Omental fat pad (tissue), 4 donors: ENCODE results near the gene GREM2. TPM values are rescaled to one million over a fixed set of nuclear protein-coding genes. Genes with fewer than 3 reads are reported as not detected.

Experiments
- ATAC-seq: fragments of 150-250 bp; one replicate; pipeline ENCODE4 v1.9.1; 2016; ENCODE audit warnings: mild to moderate bottlenecking, moderate library complexity; ENCODE audit not compliant: low FRiP score
- DNase-seq: peaks from one replicate; pipeline ENCODE4 v3.0.0-alpha.2; 2019; ENCODE audit warnings: low spot score
- total RNA-seq, 4 donors: library from RNA; depleted of rRNA; stranded (reverse); fragments of >200 nt; gene quantifications; one replicate each; pipeline ENCODE4 v1.1.0, GENCODE V29; 2016
- TF ChIP-seq, protein P1 (sequence below), 3 donors: fragments of 450-650 bp; IDR thresholded peaks; one replicate each; pipeline ENCODE4 v1.5.1; 2016 to 2017; ENCODE audit warnings: antibody characterized with exemption in 3 of 3, mild to moderate bottlenecking in 3 of 3, moderate library complexity in 2 of 3

The GREM2 gene
- total RNA-seq, 4 donors from 2014 or later = 0.09 to 0.36 (median 0.16) TPM; not detected in 1

DNA sequence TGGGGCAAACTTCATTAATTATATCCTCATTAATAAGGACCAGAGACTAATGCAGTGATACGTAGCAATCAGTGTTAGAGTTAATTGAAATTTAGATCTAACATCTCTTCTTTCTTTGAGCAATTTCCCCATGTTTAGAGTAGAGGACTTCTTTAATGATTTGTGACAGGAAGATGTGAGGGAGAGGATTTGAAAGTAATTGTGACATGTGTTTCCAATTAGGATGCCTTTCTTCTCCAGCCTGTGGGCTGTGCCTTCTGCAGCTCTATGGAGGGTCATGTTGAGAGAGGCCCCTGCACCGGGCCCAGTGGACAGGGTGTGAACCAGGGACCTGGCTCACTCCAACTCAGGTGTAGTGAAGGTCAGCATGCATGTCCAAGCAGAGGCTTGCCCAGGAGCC is 103.0 kb downstream of the GREM2 start:
- TF ChIP-seq, protein P1, sequence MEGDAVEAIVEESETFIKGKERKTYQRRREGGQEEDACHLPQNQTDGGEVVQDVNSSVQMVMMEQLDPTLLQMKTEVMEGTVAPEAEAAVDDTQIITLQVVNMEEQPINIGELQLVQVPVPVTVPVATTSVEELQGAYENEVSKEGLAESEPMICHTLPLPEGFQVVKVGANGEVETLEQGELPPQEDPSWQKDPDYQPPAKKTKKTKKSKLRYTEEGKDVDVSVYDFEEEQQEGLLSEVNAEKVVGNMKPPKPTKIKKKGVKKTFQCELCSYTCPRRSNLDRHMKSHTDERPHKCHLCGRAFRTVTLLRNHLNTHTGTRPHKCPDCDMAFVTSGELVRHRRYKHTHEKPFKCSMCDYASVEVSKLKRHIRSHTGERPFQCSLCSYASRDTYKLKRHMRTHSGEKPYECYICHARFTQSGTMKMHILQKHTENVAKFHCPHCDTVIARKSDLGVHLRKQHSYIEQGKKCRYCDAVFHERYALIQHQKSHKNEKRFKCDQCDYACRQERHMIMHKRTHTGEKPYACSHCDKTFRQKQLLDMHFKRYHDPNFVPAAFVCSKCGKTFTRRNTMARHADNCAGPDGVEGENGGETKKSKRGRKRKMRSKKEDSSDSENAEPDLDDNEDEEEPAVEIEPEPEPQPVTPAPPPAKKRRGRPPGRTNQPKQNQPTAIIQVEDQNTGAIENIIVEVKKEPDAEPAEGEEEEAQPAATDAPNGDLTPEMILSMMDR (IDR thresholded peaks at IDR 0.05) = no peak
- DNase-seq = no peak
- ATAC-seq = no peak

GRCh38 chr1:240508201-240508600 is 103.8 kb downstream of the GREM2 start:
- TF ChIP-seq, protein P1 (IDR thresholded peaks at IDR 0.05) = no peak
- no peak for DNase-seq
- no peak for ATAC-seq

GRCh38 chr1:240506176-240506575 is 105.8 kb downstream of the GREM2 start:
- no peak for DNase-seq
- TF ChIP-seq, protein P1 (IDR thresholded peaks at IDR 0.05) = no peak
- no peak for ATAC-seq

DNA sequence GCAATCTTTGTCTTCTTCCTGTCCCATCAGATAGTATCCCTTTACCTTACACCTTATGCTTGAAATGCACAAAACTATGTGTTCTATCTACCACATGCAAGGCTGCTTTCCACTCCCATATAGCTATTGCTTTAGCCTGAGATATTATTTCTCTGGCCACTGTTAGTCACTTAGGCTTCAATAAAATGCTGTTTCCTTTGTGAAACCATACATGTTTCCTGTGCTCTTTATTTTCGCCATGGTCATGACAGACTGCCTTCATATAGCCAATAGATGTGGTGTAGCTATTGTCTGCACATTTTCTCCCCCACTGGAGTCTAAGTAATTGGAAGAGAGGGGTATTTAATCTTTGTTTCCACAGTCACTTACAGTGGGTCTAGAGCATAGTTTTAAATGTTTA is 108.4 kb downstream of the GREM2 start:
- ATAC-seq (no peak), DNase-seq (no peak)
- TF ChIP-seq, protein P1 (IDR thresholded peaks at IDR 0.05) = no peak

DNA sequence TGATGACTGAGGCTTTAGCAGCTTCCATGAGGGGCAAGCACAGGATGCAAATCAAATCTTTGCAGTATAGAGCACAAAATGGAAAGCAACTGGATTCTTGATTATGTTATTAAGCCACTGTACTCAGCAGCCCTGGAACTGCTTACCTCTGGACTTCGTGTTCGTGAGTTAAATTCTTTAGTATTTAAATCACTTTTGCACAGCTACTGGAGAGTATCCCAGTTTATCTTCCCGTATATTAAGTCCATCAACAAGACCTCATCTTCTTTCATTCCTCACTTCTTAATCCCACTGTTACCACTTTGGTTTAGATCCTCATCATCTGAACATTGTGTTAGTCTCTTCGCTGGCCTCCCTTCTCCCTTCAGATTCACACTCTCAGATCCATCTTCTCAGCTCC is 108.9 kb downstream of the GREM2 start:
- no peak for ATAC-seq
- TF ChIP-seq, protein P1 (IDR thresholded peaks at IDR 0.05) = no peak
- DNase-seq = no peak

- no peak for DNase-seq
- TF ChIP-seq, protein P1 (IDR thresholded peaks at IDR 0.05) = no peak
- no peak for ATAC-seq
These were observed 110.8 kb downstream of the GREM2 start for GRCh38 chr1:240501115-240501514.

DNA sequence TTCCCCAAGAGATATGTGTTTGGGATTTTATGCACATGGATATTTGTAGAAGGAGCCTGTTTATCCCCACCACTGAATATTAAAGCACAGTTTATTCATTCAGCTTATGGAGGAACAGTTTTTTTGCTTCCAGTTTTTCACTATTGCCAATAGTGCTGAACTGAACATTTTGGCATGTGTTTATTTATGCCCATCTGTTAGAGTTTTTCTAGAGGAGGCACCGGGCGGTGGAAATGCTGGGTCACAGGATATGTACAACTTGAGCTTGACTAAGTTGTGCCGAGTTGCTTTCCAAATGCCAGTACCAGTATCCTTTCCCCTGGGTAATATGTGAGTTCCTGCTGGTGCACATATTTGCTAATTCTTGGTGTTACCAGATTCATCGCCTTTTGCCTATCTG is 111.3 kb downstream of the GREM2 start:
- DNase-seq = no peak
- no peak for ATAC-seq

More for the DNA sequence above, 111.3 kb downstream of the GREM2 start:
- TF ChIP-seq, protein P1 (IDR thresholded peaks at IDR 0.05) = no peak
